Measurements from ENCODE around the gene VSTM2A. TPM values are rescaled to one million over a fixed set of nuclear protein-coding genes. Genes with fewer than 3 reads are reported as not detected.
A peak's percentile ranks its signal among the peaks of the same experiment; 100 is the strongest.

VSTM2A gene
- polyA plus RNA-seq, 2 of the 4 experiments (the other 2 are of a cell fraction), result not detected

DNA sequence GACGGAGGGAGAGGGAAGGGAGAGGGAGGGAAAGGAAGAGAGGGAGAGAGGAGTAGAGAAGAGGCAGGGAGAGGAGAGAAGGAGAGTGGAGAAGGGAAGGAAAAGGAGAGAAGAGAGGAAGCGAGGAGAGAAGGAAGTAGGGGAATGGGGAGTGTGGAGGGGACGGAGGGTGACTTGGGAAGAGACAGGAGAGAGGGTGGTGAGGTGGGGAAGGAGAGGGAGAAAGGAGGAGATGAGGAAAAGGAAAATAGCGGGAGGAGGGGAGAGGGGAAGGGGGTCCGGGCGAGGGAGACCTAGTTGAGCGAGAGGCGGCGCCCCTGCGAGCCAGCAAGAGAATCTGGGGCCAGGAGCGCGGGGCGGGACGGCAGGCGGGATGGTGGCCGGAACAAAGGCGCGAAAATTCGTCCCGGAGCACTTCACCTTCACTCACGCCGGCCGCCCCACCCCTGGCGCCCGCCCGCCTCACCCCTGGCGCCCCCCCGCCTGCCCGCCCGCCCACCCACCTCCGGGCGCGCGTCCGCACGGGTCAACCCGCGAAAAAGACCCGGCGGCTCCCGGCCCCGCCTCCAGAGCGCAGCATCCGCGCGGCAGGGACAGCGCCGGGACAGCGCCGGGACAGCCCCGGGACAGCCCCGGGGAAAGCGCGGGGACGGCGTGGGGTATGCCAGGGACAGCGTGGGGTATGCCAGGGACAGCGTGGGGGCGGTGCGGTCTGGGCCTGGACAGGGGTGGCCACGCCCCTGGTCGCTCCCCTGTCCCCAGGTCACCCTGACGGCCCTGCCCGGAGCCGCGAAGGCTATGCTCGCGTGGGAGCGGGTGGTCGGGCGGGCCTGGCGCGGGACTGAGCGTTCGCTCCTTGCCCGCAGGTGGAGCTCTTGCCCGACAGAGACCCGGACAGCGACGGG lies 4.2 kb downstream of the VSTM2A start:
- peak; percentile 74 to 88 for ATAC-seq
- CTCF ChIA-PET, result interaction anchor here (0.5 kb wide), 1 partner anchor 116 kb away, joined by 3 read pairs; no protein-coding TSS in a partner anchor
- Histone ChIP-seq H3K9me3 (no peaks in the 10 kb centered on the region), H3K4me1 (peaks cover 5% of the 10 kb centered on the region; the same call in 1 of the 3 replicates), H3K4me2 (peak overlapping the region; percentile 95), H3K27ac (no peak overlapping the region), H3K4me3 (peak overlapping the region; percentile 48)
- TF ChIP-seq BHLHE40 (IDR thresholded peaks at IDR 0.05; ENCODE audit: low read depth, low read length), result no peak
- TF ChIP-seq REST (IDR thresholded peaks at IDR 0.05), result no peak
- TF ChIP-seq NFE2L2 (conservative IDR thresholded peaks at IDR 0.05; ENCODE audit: low read length), result no peak
- peak; percentile 29 to 42; a peak in 2 of 5 replicates for TF ChIP-seq RAD21 (conservative IDR thresholded peaks at IDR 0.05 in 1 of 2, IDR thresholded peaks at IDR 0.05 in 1 of 2)
- TF ChIP-seq RFX5 (IDR thresholded peaks at IDR 0.05), result no peak
- TF ChIP-seq, protein P1, sequence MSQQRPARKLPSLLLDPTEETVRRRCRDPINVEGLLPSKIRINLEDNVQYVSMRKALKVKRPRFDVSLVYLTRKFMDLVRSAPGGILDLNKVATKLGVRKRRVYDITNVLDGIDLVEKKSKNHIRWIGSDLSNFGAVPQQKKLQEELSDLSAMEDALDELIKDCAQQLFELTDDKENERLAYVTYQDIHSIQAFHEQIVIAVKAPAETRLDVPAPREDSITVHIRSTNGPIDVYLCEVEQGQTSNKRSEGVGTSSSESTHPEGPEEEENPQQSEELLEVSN (IDR thresholded peaks at IDR 0.05; ENCODE audit: borderline replicate concordance, low read depth), result no peak
- TF ChIP-seq SMC3 (IDR thresholded peaks at IDR 0.05), result peak; percentile 10; the same call in 1 of the 3 replicates
- TF ChIP-seq USF2 (IDR thresholded peaks at IDR 0.05), result no peak
- TF ChIP-seq, protein P2, sequence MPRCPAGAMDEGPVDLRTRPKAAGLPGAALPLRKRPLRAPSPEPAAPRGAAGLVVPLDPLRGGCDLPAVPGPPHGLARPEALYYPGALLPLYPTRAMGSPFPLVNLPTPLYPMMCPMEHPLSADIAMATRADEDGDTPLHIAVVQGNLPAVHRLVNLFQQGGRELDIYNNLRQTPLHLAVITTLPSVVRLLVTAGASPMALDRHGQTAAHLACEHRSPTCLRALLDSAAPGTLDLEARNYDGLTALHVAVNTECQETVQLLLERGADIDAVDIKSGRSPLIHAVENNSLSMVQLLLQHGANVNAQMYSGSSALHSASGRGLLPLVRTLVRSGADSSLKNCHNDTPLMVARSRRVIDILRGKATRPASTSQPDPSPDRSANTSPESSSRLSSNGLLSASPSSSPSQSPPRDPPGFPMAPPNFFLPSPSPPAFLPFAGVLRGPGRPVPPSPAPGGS (IDR thresholded peaks at IDR 0.05), result no peak
- no peak for TF ChIP-seq HOXB13 (CRISPR knock-in tag; IDR thresholded peaks at IDR 0.05; ENCODE audit: low read depth)
- no peak for TF ChIP-seq POLR2AphosphoS2 (conservative IDR thresholded peaks at IDR 0.05; ENCODE audit: low read length)
- 0 out of 3 replicates have a peak, but pooled peaks have one; percentile 22 for TF ChIP-seq CTCF (IDR thresholded peaks at IDR 0.05)
- TF ChIP-seq HDAC2 (IDR thresholded peaks at IDR 0.05), result no peak
- POLR2A ChIA-PET, result no interaction called here
- WGBS (ENCODE audit: missing lambda C conversion rate), result 5% methylated on average over 22 of the region's 80 CpGs
- peak; percentile 35 to 47 for DNase-seq (ENCODE audit: low read depth in 1 of 2, low spot score in 1 of 2)
- FAIRE-seq, result no peak

DNA sequence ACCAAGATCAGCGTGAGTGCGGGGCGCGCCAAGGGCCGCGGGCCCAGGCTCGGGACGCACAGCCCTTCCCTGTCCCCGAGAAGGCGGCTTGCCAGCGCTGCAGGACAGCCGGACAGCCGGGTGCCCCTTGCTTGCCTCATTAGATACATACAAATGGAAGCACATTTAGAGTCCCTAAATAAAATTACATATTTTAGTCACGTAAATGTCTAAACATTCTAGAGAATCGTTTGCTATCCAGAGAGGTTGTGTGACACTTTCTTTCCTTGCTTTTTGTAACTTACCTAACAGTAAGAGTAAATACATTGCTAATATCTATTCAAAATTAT lies 4.8 kb downstream of the VSTM2A start:
- 5% methylated on average over 8 of the region's 15 CpGs for WGBS (ENCODE audit: missing lambda C conversion rate)
- DNase-seq (ENCODE audit: low read depth in 1 of 2, low spot score in 1 of 2), result no peak
- Histone ChIP-seq H3K9me3 (no peaks in the 10 kb centered on the region), H3K4me2 (peak overlapping the region; percentile 95), H3K4me3 (peak overlapping the region; percentile 48), H3K27ac (no peak overlapping the region), H3K4me1 (peaks cover 5% of the 10 kb centered on the region; the same call in 1 of the 3 replicates)
- FAIRE-seq, result no peak
- ATAC-seq, result no peak
- POLR2A ChIA-PET, result no interaction called here
- TF ChIP-seq EP300 (IDR thresholded peaks at IDR 0.05) (no peak), RCOR1 (IDR thresholded peaks at IDR 0.05; ENCODE audit: low read depth, low read length) (no peak), REST (IDR thresholded peaks at IDR 0.05) (no peak), EHMT2 (IDR thresholded peaks at IDR 0.05; ENCODE audit: low read depth) (no peak), SMC3 (IDR thresholded peaks at IDR 0.05) (no peak), USF2 (IDR thresholded peaks at IDR 0.05) (no peak), ZSCAN20 (CRISPR knock-in tag; IDR thresholded peaks at IDR 0.05) (no peak)
- TF ChIP-seq, protein P3, sequence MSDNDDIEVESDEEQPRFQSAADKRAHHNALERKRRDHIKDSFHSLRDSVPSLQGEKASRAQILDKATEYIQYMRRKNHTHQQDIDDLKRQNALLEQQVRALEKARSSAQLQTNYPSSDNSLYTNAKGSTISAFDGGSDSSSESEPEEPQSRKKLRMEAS (IDR thresholded peaks at IDR 0.05), result no peak
- CTCF ChIA-PET, result interaction anchor here (0.5 kb wide), 1 partner anchor 115 kb away, joined by 3 read pairs; no protein-coding TSS in a partner anchor
